ENCODE results near the gene DOLPP1.
"Not testable (repeated sequence)": the region's sequence is repeated elsewhere in the genome, so short reads cannot be mapped to it uniquely, and the experiment has no call there.

Gene DOLPP1

GRCh38 chr9:129095170-129095667, 14.3 kb downstream of the DOLPP1 start:
- no peak for DNase-seq

GRCh38 chr9:129095908-129096307, 15.0 kb downstream of the DOLPP1 start:
- no peak for DNase-seq

- DNase-seq: no peak
Observed at GRCh38 chr9:129097671-129098306, 16.9 kb downstream of the DOLPP1 start.

GRCh38 chr9:129098328-129098727, 17.4 kb downstream of the DOLPP1 start:
- DNase-seq: no peak

- no peak for DNase-seq
Observed at GRCh38 chr9:129100383-129101169, 19.7 kb downstream of the DOLPP1 start.

GRCh38 chr9:129101279-129101678, 20.4 kb downstream of the DOLPP1 start:
- DNase-seq: no peak

GRCh38 chr9:129102095-129102525, 21.2 kb downstream of the DOLPP1 start:
- DNase-seq: no peak

- DNase-seq: no peak
Observed at GRCh38 chr9:129102791-129103594, 22.1 kb downstream of the DOLPP1 start.

GRCh38 chr9:129103595-129103965, 22.7 kb downstream of the DOLPP1 start:
- DNase-seq: no peak

- no peak for DNase-seq
Observed at GRCh38 chr9:129104051-129104450, 23.1 kb downstream of the DOLPP1 start.

- DNase-seq: no peak
Observed at GRCh38 chr9:129105857-129106694, 25.2 kb downstream of the DOLPP1 start.

- no peak for DNase-seq
Observed at GRCh38 chr9:129107651-129108050, 26.7 kb downstream of the DOLPP1 start.

- DNase-seq: no peak
Observed at GRCh38 chr9:129108083-129108804, 27.3 kb downstream of the DOLPP1 start.

GRCh38 chr9:129108805-129109536, 28.1 kb downstream of the DOLPP1 start:
- DNase-seq: no peak

GRCh38 chr9:129109537-129109903, 28.6 kb downstream of the DOLPP1 start:
- peak; percentile 10 for DNase-seq

- no peak for DNase-seq
Observed at GRCh38 chr9:129109952-129110739, 29.2 kb downstream of the DOLPP1 start.

GRCh38 chr9:129110740-129111527, 30.0 kb downstream of the DOLPP1 start, which contains the start of the genes CRAT and PTPA:
Gene CRAT (minus strand): TSS chr9:129110793. CDS start chr9:129110509, 284 bp downstream.
Gene PTPA (plus strand): TSS chr9:129111415. CDS start chr9:129111601, 186 bp downstream.
- DNase-seq: peak; percentile 97

- peak; percentile 19 for DNase-seq
Observed at GRCh38 chr9:129111528-129112151, 30.7 kb downstream of the DOLPP1 start.

GRCh38 chr9:129112526-129112925, 31.6 kb downstream of the DOLPP1 start:
- not testable (repeated sequence) for DNase-seq
